SK-N-SH treated with all-trans-retinoic acid at 6 μM for 48 hours (cell line): ENCODE data around the gene TAS2R43.

Experiments
- ATAC-seq: fragments of 200-7000 bp; cut with Tn5 transposase; 3 replicates; pipeline ENCODE4 v1.9.1; 2020; ENCODE audit warnings: mild to moderate bottlenecking, moderate library complexity
- ARNTL ChIP-seq: fragments of 450-650 bp; formaldehyde crosslinking; IDR thresholded peaks from 2 replicates; pipeline ENCODE4 v1.5.0; 2020; ENCODE audit warnings: low read depth, mild to moderate bottlenecking, moderate library complexity, borderline replicate concordance
- BACH2 ChIP-seq: fragments of 250-450 bp; sonication (Bioruptor Pico); IDR thresholded peaks from 2 replicates; pipeline ENCODE4 v1.9.0; 2021; ENCODE audit warnings: mild to moderate bottlenecking, borderline replicate concordance
- CREB5 ChIP-seq: fragments of 250-450 bp; sonication (Bioruptor Pico); IDR thresholded peaks from 2 replicates; pipeline ENCODE4 v1.5.1; 2020; ENCODE audit warnings: low read depth, mild to moderate bottlenecking, moderate library complexity
- CSDC2 ChIP-seq: fragments of 250-450 bp; sonication (Bioruptor Pico); IDR thresholded peaks from 2 replicates; pipeline ENCODE4 v1.5.0; 2020; ENCODE audit warnings: mild to moderate bottlenecking, moderate library complexity
- CSRNP3 ChIP-seq: fragments of 250-450 bp; sonication (Bioruptor Pico); IDR thresholded peaks from 2 replicates; pipeline ENCODE4 v1.5.1; 2021; ENCODE audit warnings: mild to moderate bottlenecking, moderate library complexity
- ESRRG ChIP-seq: fragments of 250-450 bp; sonication (Bioruptor Pico); IDR thresholded peaks from 2 replicates; pipeline ENCODE4 v1.6.1; 2021; ENCODE audit warnings: mild to moderate bottlenecking
- GLIS3 ChIP-seq: fragments of 250-450 bp; sonication (Bioruptor Pico); IDR thresholded peaks from 2 replicates; pipeline ENCODE4 v1.5.0; 2020; ENCODE audit warnings: mild to moderate bottlenecking, moderate library complexity
- OSR1 ChIP-seq: fragments of 250-450 bp; sonication (Bioruptor Pico); IDR thresholded peaks from 2 replicates; pipeline ENCODE4 v1.8.0; 2022; ENCODE audit warnings: moderate library complexity, mild to moderate bottlenecking, inconsistent platforms
- PATZ1 ChIP-seq: fragments of 250-450 bp; sonication (Bioruptor Pico); IDR thresholded peaks from 2 replicates; pipeline ENCODE4 v1.8.0; 2020; ENCODE audit warnings: mild to moderate bottlenecking, moderate library complexity, borderline replicate concordance
- RARB ChIP-seq: fragments of 250-450 bp; sonication (Bioruptor Pico); IDR thresholded peaks from 2 replicates; pipeline ENCODE4 v1.8.0; 2021; ENCODE audit warnings: mild to moderate bottlenecking, moderate library complexity
- SNAI2 ChIP-seq: fragments of 250-450 bp; sonication (Bioruptor Pico); IDR thresholded peaks from 2 replicates; pipeline ENCODE4 v1.5.0; 2020; ENCODE audit warnings: mild to moderate bottlenecking, moderate library complexity
- TCF4 ChIP-seq: fragments of 250-450 bp; sonication (Bioruptor Pico); IDR thresholded peaks from 2 replicates; pipeline ENCODE4 v1.8.0; 2021; ENCODE audit warnings: mild to moderate bottlenecking, moderate library complexity, borderline replicate concordance
- TOX ChIP-seq: fragments of 250-450 bp; sonication (Bioruptor Pico); IDR thresholded peaks from 2 replicates; pipeline ENCODE4 v1.8.0; 2021; ENCODE audit warnings: mild to moderate bottlenecking, moderate library complexity, borderline replicate concordance
- TSHZ2 ChIP-seq: fragments of 250-450 bp; sonication (Bioruptor Pico); IDR thresholded peaks from 2 replicates; pipeline ENCODE4 v1.5.0; 2020; ENCODE audit warnings: mild to moderate bottlenecking, moderate library complexity
- ZC3H10 ChIP-seq: fragments of 250-450 bp; sonication (Bioruptor Pico); IDR thresholded peaks from 2 replicates; pipeline ENCODE4 v1.5.1; 2021; ENCODE audit warnings: mild to moderate bottlenecking, moderate library complexity
- ZFP3 ChIP-seq: fragments of 250-450 bp; sonication (Bioruptor Pico); IDR thresholded peaks from 2 replicates; pipeline ENCODE4 v1.5.0; 2020; ENCODE audit warnings: mild to moderate bottlenecking, moderate library complexity
- ZFP30 ChIP-seq: fragments of 450-650 bp; formaldehyde crosslinking; IDR thresholded peaks from 2 replicates; pipeline ENCODE4 v1.5.0; 2022; ENCODE audit warnings: mild to moderate bottlenecking, moderate library complexity
- ZNF565 ChIP-seq: fragments of 450-650 bp; formaldehyde crosslinking; conservative IDR thresholded peaks from 2 replicates; pipeline ENCODE4 v1.5.0; 2020; ENCODE audit warnings: low read depth, mild to moderate bottlenecking, moderate library complexity
- ZNF70 ChIP-seq: fragments of 450-650 bp; formaldehyde crosslinking; IDR thresholded peaks from 2 replicates; pipeline ENCODE4 v1.5.0; 2020; ENCODE audit warnings: mild to moderate bottlenecking, moderate library complexity
- ZNF8 ChIP-seq: fragments of 450-650 bp; formaldehyde crosslinking; IDR thresholded peaks from 2 replicates; pipeline ENCODE4 v1.5.0; 2020; ENCODE audit warnings: mild to moderate bottlenecking, moderate library complexity
- TF ChIP-seq, protein P1 (sequence below): fragments of 250-450 bp; sonication (Bioruptor Pico); IDR thresholded peaks from 2 replicates; pipeline ENCODE4 v1.8.0; 2021; ENCODE audit warnings: low read depth, mild to moderate bottlenecking, moderate library complexity, borderline replicate concordance

Gene TAS2R43

GRCh38 chr12:11078246-11078645 lies 13.9 kb downstream of the TAS2R43 start:
- TF ChIP-seq, protein P1, sequence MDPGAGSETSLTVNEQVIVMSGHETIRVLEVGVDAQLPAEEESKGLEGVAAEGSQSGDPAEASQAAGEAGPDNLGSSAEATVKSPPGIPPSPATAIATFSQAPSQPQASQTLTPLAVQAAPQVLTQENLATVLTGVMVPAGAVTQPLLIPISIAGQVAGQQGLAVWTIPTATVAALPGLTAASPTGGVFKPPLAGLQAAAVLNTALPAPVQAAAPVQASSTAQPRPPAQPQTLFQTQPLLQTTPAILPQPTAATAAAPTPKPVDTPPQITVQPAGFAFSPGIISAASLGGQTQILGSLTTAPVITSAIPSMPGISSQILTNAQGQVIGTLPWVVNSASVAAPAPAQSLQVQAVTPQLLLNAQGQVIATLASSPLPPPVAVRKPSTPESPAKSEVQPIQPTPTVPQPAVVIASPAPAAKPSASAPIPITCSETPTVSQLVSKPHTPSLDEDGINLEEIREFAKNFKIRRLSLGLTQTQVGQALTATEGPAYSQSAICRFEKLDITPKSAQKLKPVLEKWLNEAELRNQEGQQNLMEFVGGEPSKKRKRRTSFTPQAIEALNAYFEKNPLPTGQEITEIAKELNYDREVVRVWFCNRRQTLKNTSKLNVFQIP (CRISPR knock-in tag): no peak
- no peak for TF ChIP-seq ZFP3 (CRISPR knock-in tag)
- TF ChIP-seq TSHZ2 (CRISPR knock-in tag): no peak
- TF ChIP-seq RARB (CRISPR knock-in tag): no peak
- TF ChIP-seq ESRRG (CRISPR knock-in tag): no peak
- TF ChIP-seq ZNF565 (CRISPR knock-in tag): no peak
- TF ChIP-seq ZNF70 (CRISPR knock-in tag): no peak
- TF ChIP-seq ZNF8 (CRISPR knock-in tag): no peak
- TF ChIP-seq CSRNP3 (CRISPR knock-in tag): no peak
- no peak for TF ChIP-seq BACH2 (CRISPR knock-in tag)
- TF ChIP-seq OSR1 (CRISPR knock-in tag): no peak
- no peak for TF ChIP-seq TOX (CRISPR knock-in tag)
- no peak for TF ChIP-seq SNAI2 (CRISPR knock-in tag)
- TF ChIP-seq GLIS3 (CRISPR knock-in tag): no peak
- no peak for TF ChIP-seq CREB5 (CRISPR knock-in tag)
- no peak for TF ChIP-seq ARNTL (CRISPR knock-in tag)
- no peak for TF ChIP-seq CSDC2 (CRISPR knock-in tag)
- TF ChIP-seq TCF4: no peak
- no peak for TF ChIP-seq ZFP30 (CRISPR knock-in tag)
- no peak for TF ChIP-seq PATZ1 (CRISPR knock-in tag)
- no peak for ATAC-seq

- TF ChIP-seq CSDC2 (CRISPR knock-in tag) (no peak), ZNF565 (CRISPR knock-in tag) (no peak), ARNTL (CRISPR knock-in tag) (no peak), ESRRG (CRISPR knock-in tag) (no peak)
- ATAC-seq: no peak
These were observed 16.5 kb downstream of the TAS2R43 start for GRCh38 chr12:11075642-11076041.

DNA sequence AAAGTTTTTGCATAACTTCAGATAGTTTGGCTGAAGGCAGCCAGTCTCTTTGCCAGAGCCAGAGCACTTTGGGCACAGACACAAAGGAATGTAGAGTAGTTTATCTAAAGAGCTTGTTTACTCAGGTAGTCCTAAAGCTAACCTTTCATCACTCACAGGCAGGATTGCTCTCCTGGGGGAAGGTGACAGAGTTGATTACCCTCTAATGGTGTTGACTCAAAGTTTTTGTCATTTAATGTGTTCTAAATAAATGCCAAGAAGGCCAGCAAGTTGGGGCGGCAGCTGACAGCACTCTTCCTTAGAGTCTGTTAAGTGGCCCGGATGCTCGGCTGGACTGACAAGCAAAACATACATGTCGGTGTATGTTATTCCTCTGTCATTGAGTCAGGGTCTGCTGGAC lies 20.7 kb downstream of the TAS2R43 start:
- no peak for TF ChIP-seq ZC3H10 (CRISPR knock-in tag)
- TF ChIP-seq, protein P1 (CRISPR knock-in tag): no peak
- ATAC-seq: no peak
